ENCODE data around the gene CSNK1G1. TPM values are rescaled to one million over a fixed set of nuclear protein-coding genes. Genes with fewer than 3 reads are reported as not detected.
A peak's percentile ranks its signal among the peaks of the same experiment; 100 is the strongest.

CSNK1G1 gene
- total RNA-seq, 1 donor from 2014 or later = 19.8 TPM

DNA sequence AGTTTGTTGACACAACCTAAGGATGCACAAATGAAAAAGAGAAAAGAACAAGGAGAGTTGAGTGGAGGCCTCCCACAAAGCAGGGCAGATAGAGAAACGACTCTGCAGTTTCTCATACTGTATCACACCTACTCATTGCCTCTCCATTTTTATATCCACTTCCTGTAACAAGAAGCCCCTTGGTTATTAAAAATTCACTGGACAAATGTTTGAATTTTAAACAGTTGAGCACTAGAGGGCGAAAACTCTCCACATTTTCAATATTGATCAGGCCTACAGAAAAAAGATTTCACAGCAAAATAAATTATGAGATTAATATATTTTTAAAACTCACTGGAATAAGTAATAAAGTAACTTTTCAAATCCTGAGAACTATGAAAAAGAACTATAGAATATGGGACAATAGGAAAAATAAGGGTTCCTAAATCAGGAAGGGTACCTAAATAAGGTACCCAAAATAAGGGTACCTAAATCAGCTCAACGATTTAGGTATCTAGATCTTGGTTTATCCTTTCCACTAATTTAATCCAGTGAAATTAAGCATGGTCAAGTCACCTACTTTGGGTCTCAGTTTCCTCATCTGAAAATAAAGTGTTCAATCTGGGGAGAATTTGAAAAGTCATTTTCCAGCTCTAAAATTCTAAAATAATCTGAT, 146.2 kb downstream of the CSNK1G1 start:
- no peaks in the 10 kb centered on the region for H3K4me1 ChIP-seq
- intact Hi-C loops (cut with DNase I) = no loop called here
- H3K27me3 ChIP-seq = no peaks in the 10 kb centered on the region
- no peak for DNase-seq
- TF ChIP-seq, protein P1, sequence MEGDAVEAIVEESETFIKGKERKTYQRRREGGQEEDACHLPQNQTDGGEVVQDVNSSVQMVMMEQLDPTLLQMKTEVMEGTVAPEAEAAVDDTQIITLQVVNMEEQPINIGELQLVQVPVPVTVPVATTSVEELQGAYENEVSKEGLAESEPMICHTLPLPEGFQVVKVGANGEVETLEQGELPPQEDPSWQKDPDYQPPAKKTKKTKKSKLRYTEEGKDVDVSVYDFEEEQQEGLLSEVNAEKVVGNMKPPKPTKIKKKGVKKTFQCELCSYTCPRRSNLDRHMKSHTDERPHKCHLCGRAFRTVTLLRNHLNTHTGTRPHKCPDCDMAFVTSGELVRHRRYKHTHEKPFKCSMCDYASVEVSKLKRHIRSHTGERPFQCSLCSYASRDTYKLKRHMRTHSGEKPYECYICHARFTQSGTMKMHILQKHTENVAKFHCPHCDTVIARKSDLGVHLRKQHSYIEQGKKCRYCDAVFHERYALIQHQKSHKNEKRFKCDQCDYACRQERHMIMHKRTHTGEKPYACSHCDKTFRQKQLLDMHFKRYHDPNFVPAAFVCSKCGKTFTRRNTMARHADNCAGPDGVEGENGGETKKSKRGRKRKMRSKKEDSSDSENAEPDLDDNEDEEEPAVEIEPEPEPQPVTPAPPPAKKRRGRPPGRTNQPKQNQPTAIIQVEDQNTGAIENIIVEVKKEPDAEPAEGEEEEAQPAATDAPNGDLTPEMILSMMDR (IDR thresholded peaks at IDR 0.05) = peak; percentile 36
- no peak overlapping the region for H3K27ac ChIP-seq
- peaks cover 30% of the 10 kb centered on the region for H3K36me3 ChIP-seq
- no peak for ATAC-seq
- no peaks in the 10 kb centered on the region for H3K9me3 ChIP-seq
- no peak overlapping the region for H3K4me3 ChIP-seq

DNA sequence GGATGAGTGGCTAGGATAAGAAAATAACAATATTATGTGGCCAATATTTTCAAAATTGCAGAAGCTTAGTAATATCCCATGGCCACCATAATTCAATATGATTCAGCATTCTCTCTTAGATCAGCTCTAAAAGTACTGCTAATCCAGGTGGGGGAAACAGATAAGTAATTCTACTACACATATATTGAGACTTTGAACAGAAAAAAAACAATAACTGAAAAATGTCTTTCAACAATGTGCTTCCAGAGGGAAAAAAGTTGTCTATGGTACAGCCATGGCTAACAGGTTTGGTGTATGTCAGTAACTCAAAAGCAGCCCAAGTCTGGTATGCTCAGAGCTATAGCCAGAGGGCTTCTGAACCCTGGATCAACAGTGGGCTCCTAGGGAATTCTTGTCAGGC, 150.8 kb downstream of the CSNK1G1 start:
- intact Hi-C loops (cut with DNase I) = no loop called here
- DNase-seq (no peak), ATAC-seq (no peak)
- Histone ChIP-seq H3K4me1 (no peaks in the 10 kb centered on the region), H3K36me3 (peaks cover 45% of the 10 kb centered on the region), H3K9me3 (no peaks in the 10 kb centered on the region), H3K4me3 (no peak overlapping the region), H3K27ac (no peak overlapping the region), H3K27me3 (no peaks in the 10 kb centered on the region)
- TF ChIP-seq, protein P1 (IDR thresholded peaks at IDR 0.05) = no peak

GRCh38 chr15:64197425-64197824, 158.5 kb downstream of the CSNK1G1 start:
- TF ChIP-seq, protein P1 (IDR thresholded peaks at IDR 0.05) = no peak
- ATAC-seq (no peak), DNase-seq (no peak)
- H3K9me3 ChIP-seq = no peaks in the 10 kb centered on the region
- no peak overlapping the region for H3K27ac ChIP-seq
- peaks cover 26% of the 10 kb centered on the region for H3K36me3 ChIP-seq
- no peak overlapping the region for H3K4me3 ChIP-seq
- H3K27me3 ChIP-seq = no peaks in the 10 kb centered on the region
- intact Hi-C loops (cut with DNase I) = no loop called here
- no peaks in the 10 kb centered on the region for H3K4me1 ChIP-seq

DNA sequence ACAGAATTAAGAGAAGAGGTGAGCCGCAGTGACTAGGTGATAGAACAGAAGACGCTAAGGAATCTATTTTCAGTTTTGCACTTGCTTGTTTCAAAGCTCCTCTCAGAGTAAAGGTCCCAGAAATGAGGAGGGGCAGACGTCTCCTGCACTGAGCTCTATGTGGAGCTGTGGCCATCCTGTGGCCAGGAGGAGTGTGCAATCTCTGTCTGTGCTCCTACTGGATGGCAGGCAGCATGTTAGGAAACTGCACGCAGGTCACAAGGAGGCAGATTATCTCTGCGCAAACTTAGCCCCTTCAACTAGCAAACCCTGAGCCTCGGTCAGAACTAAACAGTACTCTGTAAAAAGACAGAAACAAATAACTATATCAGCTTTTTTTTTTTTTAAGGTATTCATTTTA, 162.0 kb downstream of the CSNK1G1 start:
- ATAC-seq (no peak), DNase-seq (no peak)
- Histone ChIP-seq H3K27ac (no peak overlapping the region), H3K36me3 (peaks cover 13% of the 10 kb centered on the region), H3K4me3 (no peak overlapping the region), H3K27me3 (no peaks in the 10 kb centered on the region), H3K4me1 (no peaks in the 10 kb centered on the region), H3K9me3 (no peaks in the 10 kb centered on the region)
- TF ChIP-seq, protein P1 (IDR thresholded peaks at IDR 0.05) = no peak
- intact Hi-C loops (cut with DNase I) = no loop called here

- intact Hi-C loops (cut with DNase I) = no loop called here
- H3K36me3 ChIP-seq = peaks cover 20% of the 10 kb centered on the region
- TF ChIP-seq, protein P1 (IDR thresholded peaks at IDR 0.05) = no peak
- no peaks in the 10 kb centered on the region for H3K4me1 ChIP-seq
- H3K27ac ChIP-seq = no peak overlapping the region
- no peaks in the 10 kb centered on the region for H3K27me3 ChIP-seq
- H3K4me3 ChIP-seq = no peak overlapping the region
- DNase-seq (no peak), ATAC-seq (no peak)
- no peaks in the 10 kb centered on the region for H3K9me3 ChIP-seq
Measured at GRCh38 chr15:64191971-64192830, 163.8 kb downstream of the CSNK1G1 start.

Measured in upper lobe of right lung (tissue), 1 donor.